Breast epithelium (tissue), 4 donors: ENCODE results near the gene RNASE13. TPM values are rescaled to one million over a fixed set of nuclear protein-coding genes. Genes with fewer than 3 reads are reported as not detected.
A peak's percentile ranks its signal among the peaks of the same experiment; 100 is the strongest.

Source experiments
- DNase-seq, 2 donors: peaks; one replicate each; pipeline ENCODE4 v3.0.0-alpha.2; 2019; ENCODE audit warnings: low spot score in 2 of 2
- H3K27ac ChIP-seq, 2 donors: fragments of 200-600 bp; sonication (generic) in 1 of 2; one replicate each; pipeline ENCODE4 v1.5.1; 2016 to 2019; ENCODE audit warnings: mild to moderate bottlenecking in 1 of 2
- H3K27me3 ChIP-seq, 2 donors: fragments of 200-600 bp; sonication (generic) in 1 of 2; one replicate each; pipeline versions ENCODE4 v1.5.1 to v1.6.0; 2017 to 2019; ENCODE audit warnings: control low read depth in 1 of 2, mild to moderate bottlenecking in 1 of 2
- H3K36me3 ChIP-seq: fragments of 200-600 bp; one replicate; pipeline ENCODE4 v1.5.1; 2019
- H3K4me1 ChIP-seq, 2 donors: fragments of 200-600 bp; sonication (generic); one replicate each; pipeline ENCODE4 v1.5.1; 2016 to 2019; ENCODE audit warnings: control low read depth in 1 of 2
- H3K4me3 ChIP-seq, 3 donors: fragments of 200-600 bp; sonication (generic); 1 replicate in 2 of 3; 2 replicates in 1 of 3; pipeline ENCODE4 v1.5.1; 2016 to 2019; ENCODE audit warnings: mild to moderate bottlenecking in 3 of 3, moderate library complexity in 2 of 3
- H3K9me3 ChIP-seq, 2 donors: fragments of 200-600 bp; sonication (generic) in 1 of 2; one replicate each; pipeline ENCODE4 v1.5.1; 2016 to 2019; ENCODE audit warnings: control low read depth in 1 of 2
- POLR2A ChIP-seq: fragments of 450-650 bp; IDR thresholded peaks from one replicate; pipeline ENCODE4 v1.6.1; 2016; ENCODE audit warnings: antibody characterized with exemption, mild to moderate bottlenecking, moderate library complexity
- POLR2AphosphoS5 ChIP-seq, 3 donors: sonication (generic); formaldehyde crosslinking; IDR thresholded peaks; one replicate each; pipeline ENCODE4 v1.6.1; 2017; ENCODE audit warnings: antibody characterized with exemption in 3 of 3
- intact Hi-C: fragments of 100-400 bp; cut with DNase I; formaldehyde crosslinking; loops from one replicate; pipeline ENCODE4 v1.15.1; 2023; ENCODE audit warnings: low total_unique reads
- total RNA-seq, 3 donors: library from RNA; depleted of rRNA; stranded (reverse); fragments of >200 nt; gene quantifications; one replicate each; pipeline ENCODE4 v1.1.0, GENCODE V29; 2016
- TF ChIP-seq, protein P1 (sequence below), 3 donors: fragments of 450-650 bp; IDR thresholded peaks; one replicate each; pipeline ENCODE4 v1.5.1; 2016 to 2017; ENCODE audit warnings: antibody characterized with exemption in 3 of 3, mild to moderate bottlenecking in 3 of 3, moderate library complexity in 3 of 3

RNASE13 gene
- total RNA-seq, 3 donors from 2014 or later: not detected

DNA sequence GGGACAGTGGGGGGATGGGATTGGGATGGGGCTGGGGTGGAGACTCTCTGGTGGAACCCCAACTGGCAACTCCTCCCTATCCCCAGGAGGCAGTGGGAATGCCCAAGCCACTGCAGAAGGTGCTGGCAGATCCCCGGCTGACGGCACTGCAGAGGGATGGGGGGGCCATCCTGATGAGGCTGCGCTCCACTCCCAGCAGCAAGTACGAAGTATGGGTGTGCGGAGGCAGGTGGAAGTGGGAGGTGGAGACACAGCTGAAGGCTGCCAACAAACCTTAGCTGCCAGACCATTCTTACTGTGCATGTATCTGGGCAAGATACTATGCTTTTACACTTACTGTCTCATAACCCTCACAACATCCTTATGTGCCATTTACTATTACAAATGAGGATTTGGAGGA is 43.7 kb upstream of the RNASE13 start:
- peaks cover 7% of the 10 kb centered on the region for H3K36me3 ChIP-seq
- H3K27me3 ChIP-seq: no peaks in the 10 kb centered on the region
- TF ChIP-seq POLR2AphosphoS5 (IDR thresholded peaks at IDR 0.05) (no peak), POLR2A (no peak)
- TF ChIP-seq, protein P1, sequence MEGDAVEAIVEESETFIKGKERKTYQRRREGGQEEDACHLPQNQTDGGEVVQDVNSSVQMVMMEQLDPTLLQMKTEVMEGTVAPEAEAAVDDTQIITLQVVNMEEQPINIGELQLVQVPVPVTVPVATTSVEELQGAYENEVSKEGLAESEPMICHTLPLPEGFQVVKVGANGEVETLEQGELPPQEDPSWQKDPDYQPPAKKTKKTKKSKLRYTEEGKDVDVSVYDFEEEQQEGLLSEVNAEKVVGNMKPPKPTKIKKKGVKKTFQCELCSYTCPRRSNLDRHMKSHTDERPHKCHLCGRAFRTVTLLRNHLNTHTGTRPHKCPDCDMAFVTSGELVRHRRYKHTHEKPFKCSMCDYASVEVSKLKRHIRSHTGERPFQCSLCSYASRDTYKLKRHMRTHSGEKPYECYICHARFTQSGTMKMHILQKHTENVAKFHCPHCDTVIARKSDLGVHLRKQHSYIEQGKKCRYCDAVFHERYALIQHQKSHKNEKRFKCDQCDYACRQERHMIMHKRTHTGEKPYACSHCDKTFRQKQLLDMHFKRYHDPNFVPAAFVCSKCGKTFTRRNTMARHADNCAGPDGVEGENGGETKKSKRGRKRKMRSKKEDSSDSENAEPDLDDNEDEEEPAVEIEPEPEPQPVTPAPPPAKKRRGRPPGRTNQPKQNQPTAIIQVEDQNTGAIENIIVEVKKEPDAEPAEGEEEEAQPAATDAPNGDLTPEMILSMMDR (IDR thresholded peaks at IDR 0.05): no peak
- DNase-seq: no peak
- intact Hi-C loops: no loop called here
- H3K9me3 ChIP-seq: no peaks in the 10 kb centered on the region
- no peak overlapping the region for H3K27ac ChIP-seq
- H3K4me1 ChIP-seq: no peaks in the 10 kb centered on the region
- H3K4me3 ChIP-seq: no peak overlapping the region

DNA sequence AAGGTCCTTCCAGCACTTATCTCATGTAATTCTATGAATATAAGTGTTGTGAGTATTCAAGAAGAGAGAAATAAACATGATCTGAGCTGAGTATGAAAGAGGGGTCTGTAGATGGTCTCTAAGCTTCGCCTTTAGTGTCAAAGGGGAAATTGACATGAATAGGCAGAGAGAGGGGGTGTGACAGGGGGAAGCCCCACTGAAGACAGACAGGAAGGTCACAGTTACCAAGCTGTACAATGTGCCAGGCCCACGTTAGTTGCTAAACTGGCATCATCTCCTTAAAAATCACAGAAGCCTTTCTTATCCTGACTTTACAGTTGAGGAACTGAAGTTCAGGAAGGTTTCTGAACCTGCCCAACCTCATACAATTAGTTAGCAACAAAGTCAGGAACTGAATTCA is 43.1 kb upstream of the RNASE13 start:
- no peak overlapping the region for H3K27ac ChIP-seq
- no peak overlapping the region for H3K4me3 ChIP-seq
- peaks cover 3 to 4% of the 10 kb centered on the region in 2 donors for H3K4me1 ChIP-seq
- no peak for DNase-seq
- H3K27me3 ChIP-seq: no peaks in the 10 kb centered on the region
- H3K36me3 ChIP-seq: peaks cover 7% of the 10 kb centered on the region
- intact Hi-C loops: no loop called here
- H3K9me3 ChIP-seq: no peaks in the 10 kb centered on the region
- TF ChIP-seq, protein P1 (IDR thresholded peaks at IDR 0.05): no peak
- TF ChIP-seq POLR2A (no peak), POLR2AphosphoS5 (IDR thresholded peaks at IDR 0.05) (no peak)

DNA sequence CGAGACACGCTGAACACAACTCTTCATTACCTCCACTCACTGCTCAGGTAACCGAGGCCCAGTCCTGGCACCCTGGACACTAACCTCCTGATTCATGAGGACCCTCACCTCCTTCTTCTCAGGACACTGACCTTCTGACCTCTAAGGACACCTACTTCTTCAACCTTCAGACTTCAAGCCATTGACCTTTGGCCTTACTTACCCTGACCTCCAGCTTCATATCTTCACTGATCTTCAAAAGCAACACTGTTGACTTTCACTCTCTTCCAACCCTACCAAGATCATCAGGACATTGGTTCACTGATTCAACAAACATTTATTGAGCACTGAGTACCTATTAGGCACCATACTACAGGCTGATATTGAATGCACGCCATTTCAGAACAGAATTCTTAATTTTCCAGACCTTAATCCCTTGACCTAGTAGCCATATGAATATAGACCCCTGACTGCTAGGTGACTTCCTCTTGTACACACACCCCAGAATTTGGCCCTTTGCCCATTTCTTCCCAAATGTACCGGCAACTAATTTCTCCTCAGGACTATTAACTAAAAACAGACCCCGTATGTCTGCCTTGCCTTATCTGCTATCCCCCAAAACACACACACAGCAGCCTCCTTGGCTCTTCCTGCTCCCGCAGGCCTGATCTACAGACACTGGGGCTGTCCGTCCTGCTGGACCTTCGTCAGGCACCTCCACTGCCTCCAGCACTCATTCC is 41.3 kb upstream of the RNASE13 start:
- Histone ChIP-seq H3K27me3 (no peaks in the 10 kb centered on the region), H3K9me3 (no peaks in the 10 kb centered on the region), H3K4me1 (peaks cover 4 to 7% of the 10 kb centered on the region in 2 donors), H3K27ac (peak overlapping the region in 1 of 2 donors; percentile 92), H3K36me3 (peaks cover 7% of the 10 kb centered on the region), H3K4me3 (no peak overlapping the region)
- intact Hi-C loops: no loop called here
- DNase-seq: no peak
- TF ChIP-seq, protein P1 (IDR thresholded peaks at IDR 0.05): no peak
- TF ChIP-seq POLR2A: no peak
- no peak for TF ChIP-seq POLR2AphosphoS5 (IDR thresholded peaks at IDR 0.05)

DNA sequence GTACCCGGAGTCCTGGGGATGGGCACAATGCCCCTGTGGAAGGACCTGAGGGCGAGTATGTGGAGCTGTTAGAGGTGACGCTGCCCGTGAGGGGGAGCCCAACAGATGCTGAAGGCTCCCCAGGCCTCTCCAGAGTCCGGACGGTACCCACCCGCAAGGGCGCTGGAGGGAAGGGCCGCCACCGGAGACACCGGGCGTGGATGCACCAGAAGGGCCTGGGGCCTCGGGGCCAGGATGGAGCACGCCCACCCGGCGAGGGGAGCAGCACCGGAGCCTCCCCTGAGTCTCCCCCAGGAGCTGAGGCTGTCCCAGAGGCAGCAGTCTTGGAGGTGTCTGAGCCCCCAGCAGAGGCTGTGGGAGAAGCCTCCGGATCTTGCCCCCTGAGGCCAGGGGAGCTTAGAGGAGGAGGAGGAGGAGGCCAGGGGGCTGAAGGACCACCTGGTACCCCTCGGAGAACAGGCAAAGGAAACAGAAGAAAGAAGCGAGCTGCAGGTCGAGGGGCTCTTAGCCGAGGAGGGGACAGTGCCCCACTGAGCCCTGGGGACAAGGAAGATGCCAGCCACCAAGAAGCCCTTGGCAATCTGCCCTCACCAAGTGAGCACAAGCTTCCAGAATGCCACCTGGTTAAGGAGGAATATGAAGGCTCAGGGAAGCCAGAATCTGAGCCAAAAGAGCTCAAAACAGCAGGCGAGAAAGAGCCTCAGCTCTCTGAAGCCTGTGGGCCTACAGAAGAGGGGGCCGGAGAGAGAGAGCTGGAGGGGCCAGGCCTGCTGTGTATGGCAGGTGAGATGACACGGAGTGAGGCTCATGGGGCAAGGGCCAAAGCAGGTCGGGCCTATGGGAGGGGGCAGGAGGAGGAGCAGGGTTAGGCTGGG is 40.0 kb upstream of the RNASE13 start:
- peaks cover 4 to 7% of the 10 kb centered on the region in 2 donors for H3K4me1 ChIP-seq
- intact Hi-C loops: no loop called here
- H3K27me3 ChIP-seq: no peaks in the 10 kb centered on the region
- DNase-seq: no peak
- H3K27ac ChIP-seq: peak overlapping the region; percentile 59 to 92
- H3K4me3 ChIP-seq: no peak overlapping the region
- no peaks in the 10 kb centered on the region for H3K9me3 ChIP-seq
- TF ChIP-seq POLR2AphosphoS5 (IDR thresholded peaks at IDR 0.05) (no peak), POLR2A (no peak)
- TF ChIP-seq, protein P1 (IDR thresholded peaks at IDR 0.05): no peak
- no peaks in the 10 kb centered on the region for H3K36me3 ChIP-seq

DNA sequence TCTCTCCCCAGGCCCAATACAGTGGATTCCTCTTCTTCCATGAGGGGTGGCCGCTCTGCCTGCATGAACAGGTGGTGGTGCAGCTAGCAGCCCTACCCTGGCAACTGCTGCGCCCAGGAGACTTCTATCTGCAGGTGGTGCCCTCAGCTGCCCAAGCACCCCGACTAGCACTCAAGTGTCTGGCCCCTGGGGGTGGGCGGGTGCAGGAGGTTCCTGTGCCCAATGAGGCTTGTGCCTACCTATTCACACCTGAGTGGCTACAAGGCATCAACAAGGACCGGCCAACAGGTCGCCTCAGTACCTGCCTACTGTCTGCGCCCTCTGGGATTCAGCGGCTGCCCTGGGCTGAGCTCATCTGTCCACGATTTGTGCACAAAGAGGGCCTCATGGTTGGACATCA is 39.3 kb upstream of the RNASE13 start:
- Histone ChIP-seq H3K27me3 (no peaks in the 10 kb centered on the region), H3K27ac (peak overlapping the region; percentile 59 to 92), H3K36me3 (no peaks in the 10 kb centered on the region), H3K4me3 (no peak overlapping the region), H3K9me3 (no peaks in the 10 kb centered on the region), H3K4me1 (peaks cover 4 to 12% of the 10 kb centered on the region in 2 donors)
- intact Hi-C loops: no loop called here
- TF ChIP-seq, protein P1 (IDR thresholded peaks at IDR 0.05): no peak
- TF ChIP-seq POLR2AphosphoS5 (IDR thresholded peaks at IDR 0.05) (no peak), POLR2A (no peak)
- DNase-seq: no peak
